Measurements from ENCODE around the gene POLR1A.
"Not testable (repeated sequence)": the region's sequence is repeated elsewhere in the genome, so short reads cannot be mapped to it uniquely, and the experiment has no call there.

The POLR1A gene

GRCh38 chr2:85997017-85997970, 108.4 kb downstream of the POLR1A start:
- peak; percentile 82 for DNase-seq

GRCh38 chr2:85996591-85996990, 109.1 kb downstream of the POLR1A start:
- no peak for DNase-seq

DNA sequence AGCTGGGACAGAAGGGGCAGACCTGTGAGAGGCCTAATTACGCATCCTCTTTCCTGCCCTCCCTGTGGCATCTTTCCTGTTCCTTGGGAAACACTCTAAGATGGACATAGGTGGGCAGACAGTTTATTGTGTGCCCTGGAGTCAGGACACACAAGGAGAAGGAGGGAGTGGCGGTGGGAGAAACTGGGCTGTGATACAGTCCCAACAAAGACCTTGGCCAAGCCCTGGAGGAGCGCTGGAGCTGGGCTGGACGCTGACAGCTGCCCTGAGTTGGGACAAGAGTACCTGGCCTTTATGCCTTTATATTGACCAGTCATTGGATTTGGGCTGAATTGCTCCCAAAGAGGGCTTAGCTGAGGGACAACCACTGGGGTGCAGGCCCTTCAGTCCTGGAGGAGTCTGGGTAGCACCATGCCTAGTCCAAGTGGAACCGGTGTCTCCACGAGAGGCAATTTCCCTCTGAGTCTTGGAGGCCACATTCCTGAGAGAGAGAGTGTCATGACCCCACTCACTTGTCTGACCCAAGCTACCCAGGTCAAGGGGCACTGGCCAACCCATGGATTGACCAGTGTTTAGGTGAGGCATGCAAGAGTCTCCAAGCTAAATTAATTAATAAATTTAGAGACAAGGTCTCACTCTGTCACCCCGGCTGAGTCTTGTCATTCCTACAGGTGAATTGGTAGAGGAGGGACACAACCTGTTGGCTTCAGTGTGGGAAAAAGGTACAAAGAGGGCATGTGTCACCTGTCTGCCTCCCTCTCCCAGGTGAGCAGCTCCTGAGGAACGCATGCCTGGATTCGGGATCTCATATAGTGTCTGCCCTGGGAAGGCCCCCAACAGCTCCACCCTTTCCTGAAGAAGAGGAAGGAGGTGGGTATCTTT, 109.8 kb downstream of the POLR1A start:
- DNase-seq, result no peak

- no peak for DNase-seq
These were observed 110.6 kb downstream of the POLR1A start for GRCh38 chr2:85994897-85995647.

GRCh38 chr2:85994421-85994777, 111.3 kb downstream of the POLR1A start:
- no peak for DNase-seq

GRCh38 chr2:85992611-85993010, 113.1 kb downstream of the POLR1A start:
- no peak for DNase-seq

- not testable (repeated sequence) for DNase-seq
These were observed 113.6 kb downstream of the POLR1A start for GRCh38 chr2:85992053-85992452.

DNA sequence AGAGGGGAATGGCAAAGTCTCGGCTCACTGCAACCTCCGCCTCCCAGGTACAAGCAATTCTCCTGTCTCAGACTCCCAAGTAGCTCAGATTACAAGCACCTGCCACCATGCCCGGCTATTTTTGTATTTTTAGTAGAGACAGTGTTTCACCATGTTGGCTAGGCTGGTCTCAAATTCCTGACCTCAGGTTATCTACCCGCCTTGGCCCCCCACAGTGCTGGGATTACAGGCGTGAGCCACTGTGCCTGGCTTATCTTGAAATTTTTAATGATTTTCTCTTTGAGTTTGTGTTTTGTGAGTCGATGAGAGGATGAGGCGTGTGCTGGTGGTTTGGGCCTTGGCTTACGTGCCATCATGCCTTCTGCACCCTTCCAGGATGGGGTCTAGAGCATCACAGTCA, 115.6 kb downstream of the POLR1A start:
- no peak for DNase-seq

GRCh38 chr2:85989288-85989865, 116.3 kb downstream of the POLR1A start:
- DNase-seq, result no peak

GRCh38 chr2:85988914-85989270, 116.8 kb downstream of the POLR1A start:
- DNase-seq, result no peak

GRCh38 chr2:85988175-85988913, 117.3 kb downstream of the POLR1A start:
- DNase-seq, result peak; percentile 73

DNA sequence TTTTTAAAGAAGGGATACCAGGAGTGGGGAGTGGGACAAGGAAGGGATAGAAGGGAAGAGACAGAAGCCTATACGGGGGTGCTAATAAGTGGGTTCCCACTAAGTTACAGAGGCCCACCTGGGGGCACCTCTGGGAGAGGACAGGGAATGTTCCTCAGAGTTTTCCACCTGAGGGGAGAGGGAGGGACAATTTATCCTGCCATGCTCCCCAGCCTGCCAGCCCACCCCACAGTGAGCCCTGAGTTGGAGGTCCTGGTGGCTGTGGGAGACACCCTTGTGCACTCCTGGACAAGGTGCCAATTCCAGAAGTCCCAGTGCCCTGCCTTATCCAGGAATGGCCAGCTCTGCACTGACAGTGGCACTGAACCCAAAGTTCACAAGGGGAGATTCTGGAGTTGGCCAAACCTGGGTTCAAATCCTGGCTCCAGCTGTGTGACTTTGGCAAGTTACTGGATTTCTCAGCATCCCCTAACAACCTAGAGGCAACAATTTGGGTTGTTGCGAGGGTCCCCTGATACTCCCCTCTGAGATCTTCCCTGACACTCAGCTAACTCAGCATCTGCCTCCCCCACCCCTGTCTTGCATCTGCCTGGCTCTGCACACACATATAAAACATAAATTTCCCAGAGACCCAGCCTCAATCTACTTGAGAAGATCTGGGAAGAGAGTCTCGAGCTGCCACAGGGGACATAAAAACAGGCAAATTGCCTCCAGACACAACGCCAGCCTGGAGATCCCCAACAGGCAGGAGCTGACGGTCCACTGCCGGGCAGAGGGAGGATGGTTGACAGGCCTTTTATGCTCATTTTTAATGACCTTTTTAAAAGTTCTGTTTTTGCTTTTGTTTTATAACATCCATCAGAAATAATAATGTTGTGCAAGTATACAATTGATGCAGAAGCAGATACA, 118.2 kb downstream of the POLR1A start:
- no peak for DNase-seq

DNA sequence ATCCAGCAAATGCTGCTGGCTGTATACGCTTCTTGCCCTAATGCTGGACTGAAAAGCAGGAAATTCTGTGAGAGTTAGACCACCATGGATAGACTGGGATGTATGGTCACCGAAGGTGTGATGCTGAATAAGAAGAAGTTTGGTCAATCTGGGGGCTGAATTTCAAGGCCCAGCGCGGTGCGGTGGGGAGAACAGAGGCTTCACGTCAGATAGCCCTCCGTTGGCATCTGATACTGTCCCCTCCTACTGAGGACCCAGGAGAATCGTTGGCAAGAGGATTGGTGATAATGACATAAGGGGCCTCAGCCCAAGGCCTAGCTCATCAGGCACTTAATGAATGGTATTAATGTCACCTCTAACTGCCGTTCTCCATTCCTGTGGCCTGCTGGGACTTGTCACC, 119.6 kb downstream of the POLR1A start:
- DNase-seq, result no peak

DNA sequence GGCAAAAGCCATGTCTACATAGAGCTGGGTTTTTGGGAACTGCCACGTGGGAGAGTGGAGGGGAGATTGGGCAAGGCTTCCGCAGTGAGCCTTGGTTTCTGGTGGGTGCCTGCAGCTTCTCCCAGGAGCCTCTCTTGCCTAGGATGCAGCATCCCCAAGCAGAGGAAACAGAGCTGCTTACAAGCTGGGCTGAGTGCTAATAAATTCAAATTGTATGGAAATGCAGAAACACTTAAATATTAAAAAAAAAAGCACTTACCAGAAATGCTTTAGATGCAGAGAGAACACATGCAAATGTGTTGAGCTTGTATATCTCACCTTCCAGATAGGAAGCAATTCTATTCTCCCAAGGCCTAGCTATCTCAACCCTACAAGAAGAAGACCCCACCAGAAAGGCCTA, 120.9 kb downstream of the POLR1A start:
- DNase-seq, result no peak

DNA sequence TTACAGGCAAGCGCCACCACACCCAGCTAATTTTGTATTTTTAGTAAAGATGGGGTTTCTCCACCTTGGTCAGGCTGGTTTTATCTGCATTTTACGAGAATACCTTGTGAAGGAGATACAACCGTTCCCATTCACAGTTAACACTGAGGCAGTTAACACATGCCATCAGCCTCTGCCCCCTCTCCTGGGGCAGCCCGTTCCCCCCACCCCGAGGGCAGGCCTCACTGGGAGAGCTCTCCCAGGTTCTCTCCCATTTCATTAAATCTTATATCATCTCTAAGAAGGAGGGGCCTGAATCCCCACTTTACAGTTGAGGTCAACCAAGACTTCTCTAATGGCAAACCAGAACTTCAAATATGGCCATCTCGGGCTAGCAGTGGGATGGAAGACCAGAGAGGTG, 121.9 kb downstream of the POLR1A start:
- no peak for DNase-seq

DNA sequence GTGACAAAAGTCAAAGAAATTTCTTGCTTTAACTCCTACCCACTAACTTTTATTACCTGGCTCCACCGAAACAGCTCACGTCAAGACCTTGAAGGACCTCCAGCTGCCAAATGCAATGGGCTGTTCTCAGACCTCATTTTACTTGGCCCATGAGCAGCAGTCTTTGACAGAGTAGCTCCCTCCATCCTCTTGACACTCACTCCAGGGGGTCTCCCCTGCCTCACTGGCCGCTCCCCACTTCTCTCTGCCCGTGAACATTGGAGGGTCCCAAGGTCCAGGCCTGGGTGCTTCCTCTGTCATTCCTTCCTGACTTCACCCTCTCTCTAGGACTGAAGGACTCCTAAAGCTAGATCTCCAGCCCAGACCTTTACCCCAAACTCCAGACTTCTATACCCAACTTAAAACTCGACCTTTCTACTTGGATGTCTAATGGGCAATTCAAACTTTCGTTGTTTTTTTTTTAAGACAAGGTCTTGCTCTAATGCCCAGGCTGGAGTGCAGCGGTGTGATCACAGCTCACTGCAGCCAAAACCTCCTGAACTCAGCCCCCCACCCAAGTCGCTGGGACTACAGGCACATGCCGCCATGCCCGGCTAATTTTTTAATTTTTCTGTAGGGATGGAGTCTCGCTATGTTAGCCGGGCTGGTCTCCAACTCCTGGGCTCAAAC, 124.0 kb downstream of the POLR1A start:
- DNase-seq, result no peak

DNA sequence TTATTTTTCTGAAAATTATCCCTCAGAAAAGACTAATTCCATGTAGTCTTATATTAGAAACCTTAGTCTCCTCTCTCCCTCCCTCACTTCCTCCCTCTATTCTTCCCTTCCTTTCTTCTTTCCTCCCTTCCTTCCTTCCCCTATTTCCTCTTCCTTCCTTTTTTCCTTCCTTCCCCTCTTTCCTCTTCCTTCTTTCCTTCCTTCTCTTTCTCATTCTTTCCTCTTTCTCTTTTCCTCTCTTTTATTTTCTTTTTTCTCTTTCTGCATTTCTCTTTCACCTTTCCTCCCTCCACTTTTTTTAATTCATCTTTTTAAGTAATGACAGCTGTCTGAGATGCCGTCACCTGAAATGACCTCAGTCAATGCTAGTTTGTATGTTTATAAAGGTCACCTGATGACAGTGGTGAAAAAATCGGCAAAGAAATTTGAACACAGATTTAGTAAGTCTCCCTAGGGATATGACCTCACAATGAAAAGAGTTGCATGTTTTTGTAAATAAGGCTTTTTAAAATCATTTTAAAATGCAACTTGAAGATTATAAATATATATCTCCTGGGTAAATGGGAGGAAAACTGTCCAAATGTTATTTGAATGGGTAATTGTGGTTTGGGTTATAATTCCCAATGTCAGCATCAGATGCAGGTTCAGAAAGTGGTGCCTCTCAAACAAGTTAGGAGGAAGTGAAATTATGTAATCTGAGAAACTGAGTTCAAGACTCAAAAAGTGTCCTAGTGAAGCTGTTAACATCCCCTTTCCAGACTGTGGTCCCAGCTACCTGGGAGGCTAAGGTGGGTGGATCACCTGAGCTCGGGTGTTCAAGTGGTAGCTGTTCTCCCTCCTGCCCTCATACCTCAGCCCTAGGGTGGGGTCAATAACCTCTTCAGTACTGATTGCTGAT, 126.6 kb downstream of the POLR1A start:
- no peak for DNase-seq

DNA sequence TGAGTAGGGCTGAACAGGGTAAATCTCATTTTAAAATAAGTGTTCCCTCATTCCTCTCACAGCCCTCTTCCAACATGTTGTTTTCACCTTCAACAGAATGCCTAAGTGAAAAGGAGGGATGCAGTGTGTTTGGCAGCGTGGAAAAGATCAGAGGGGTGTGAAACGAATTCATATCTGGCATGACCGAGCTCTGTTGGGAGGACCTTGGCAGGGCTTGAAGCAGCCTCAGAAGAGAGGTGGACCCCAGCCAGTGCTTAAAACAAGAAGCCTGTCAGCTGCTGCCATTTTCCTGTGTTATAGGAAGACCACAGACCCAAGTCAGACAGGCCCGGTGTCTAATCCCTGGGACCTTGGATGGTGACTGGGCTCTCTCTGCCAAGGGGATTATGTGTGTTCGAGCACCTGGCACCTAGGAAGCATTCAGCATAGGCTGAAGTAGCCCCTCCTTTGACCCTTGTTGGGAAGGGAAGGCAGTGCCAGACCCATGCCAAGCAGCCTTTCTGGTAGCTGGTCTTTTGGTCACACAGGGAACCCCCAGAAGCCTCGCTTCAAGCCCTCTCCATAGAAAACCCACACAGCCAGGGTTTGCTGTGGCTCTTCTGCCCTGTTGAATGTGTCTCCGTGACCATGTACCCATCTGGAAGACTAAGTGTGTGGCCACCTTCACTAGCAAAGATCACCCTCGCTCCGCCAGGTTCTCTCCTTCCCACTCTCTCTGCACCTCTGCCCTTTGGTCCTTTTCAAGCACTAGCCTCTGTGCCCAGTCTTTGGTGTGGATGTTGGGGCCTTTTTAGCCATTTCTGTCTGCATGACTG, 129.4 kb downstream of the POLR1A start:
- DNase-seq, result no peak

All from fibroblast of skin of abdomen (primary cell).